Measurements from ENCODE around the gene ZNF888. TPM values are rescaled to one million over a fixed set of nuclear protein-coding genes. Genes with fewer than 3 reads are reported as not detected.

Gene ZNF888
- total and polyA plus RNA-seq, 9 of the 15 experiments (the other 6 are each of a cell fraction or from before 2014, with no cell fraction given) = 1.6 to 13.3 (median 9.9) TPM

DNA sequence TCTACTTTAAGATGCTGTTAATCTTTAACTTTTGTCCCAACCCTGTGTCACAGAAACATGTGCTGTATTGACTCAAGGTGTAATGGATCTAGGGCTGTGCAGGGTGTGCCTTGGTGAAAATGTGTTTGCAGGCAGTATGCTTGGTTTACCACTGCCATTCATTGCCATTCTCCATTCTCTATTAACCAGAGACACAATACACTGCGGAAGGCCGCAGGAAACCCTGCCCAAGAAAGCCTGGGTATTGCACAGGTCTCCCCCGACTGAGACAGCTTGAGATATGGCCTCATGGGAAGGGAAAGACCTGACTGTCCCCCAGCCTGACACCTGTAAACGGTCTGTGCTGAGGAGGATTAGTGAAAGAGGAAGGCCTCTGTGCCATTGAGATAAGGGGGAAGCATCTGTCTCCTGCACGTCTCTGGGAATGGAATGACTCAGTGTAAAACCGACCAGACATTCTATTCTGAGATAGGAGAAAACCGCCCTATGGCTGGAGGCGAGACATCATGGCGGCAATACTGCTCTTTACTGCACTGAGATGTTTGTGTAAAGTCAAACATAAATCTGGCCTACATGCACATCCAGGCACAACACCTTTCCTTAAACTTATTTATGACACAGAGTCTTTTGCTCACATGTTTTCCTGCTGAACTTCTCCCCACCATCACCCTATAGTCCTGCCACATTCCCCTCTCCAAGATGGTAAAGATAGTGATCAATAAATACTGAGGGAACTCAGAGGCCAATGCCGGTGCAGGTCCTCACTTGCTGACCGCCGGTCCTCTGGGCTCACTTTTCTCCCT, 13.1 kb upstream of the ZNF888 start (continued):
- TF ChIP-seq SIX5 (IDR thresholded peaks at IDR 0.05; ENCODE audit: borderline replicate concordance in 1 of 2, insufficient read depth in 1 of 2, low read depth in 1 of 2, low read length in 2 of 2) (no peak), ELF2 (CRISPR knock-in tag; IDR thresholded peaks at IDR 0.05) (0 out of 2 replicates have a peak, but pooled peaks have one; percentile 18), MCM3 (IDR thresholded peaks at IDR 0.05) (no peak), RBM22 (IDR thresholded peaks at IDR 0.05; ENCODE audit: low read depth, low read length, poor library complexity, severe bottlenecking) (no peak), KHSRP (IDR thresholded peaks at IDR 0.05) (peak; percentile 70), NFYB (IDR thresholded peaks at IDR 0.05; ENCODE audit: extremely low read depth, insufficient read length) (no peak), TGIF2 (CRISPR knock-in tag; IDR thresholded peaks at IDR 0.05) (no peak), ELF1 (tag; IDR thresholded peaks at IDR 0.05) (no peak), DACH1 (IDR thresholded peaks at IDR 0.05; ENCODE audit: partially characterized antibody) (peak; percentile 70), TCFL5 (CRISPR knock-in tag; conservative IDR thresholded peaks at IDR 0.05) (peak; percentile 62; the same call in 1 of the 2 replicates), CREM (IDR thresholded peaks at IDR 0.05; ENCODE audit: low read depth) (peak; percentile 80)

DNA sequence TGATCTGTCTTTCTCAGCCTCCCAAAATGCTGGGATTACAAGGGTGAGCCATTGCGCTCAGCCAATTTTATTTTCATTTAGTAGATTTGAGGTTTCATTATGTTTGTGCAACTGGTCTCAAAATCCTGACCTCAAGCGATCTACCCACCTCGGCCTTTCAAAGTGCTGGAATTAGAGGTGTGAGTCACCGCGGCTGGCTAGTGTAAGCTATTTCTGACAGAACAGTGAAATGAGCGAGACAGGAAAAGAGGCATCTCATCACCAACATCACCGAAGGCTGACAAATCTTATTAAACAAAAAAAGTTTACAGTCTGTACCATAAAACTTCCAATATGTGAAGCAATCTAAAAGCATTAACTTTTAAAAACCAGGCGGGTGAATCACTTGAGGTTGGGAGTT, 12.2 kb upstream of the ZNF888 start:
- Histone ChIP-seq H3K27me3 (ENCODE audit: control insufficient read depth in 2 of 2, insufficient read depth in 2 of 2, low read length in 2 of 2) (no peaks in the 10 kb centered on the region), H2AFZ (ENCODE audit: low read depth, low read length) (no peak overlapping the region), H3K9ac (ENCODE audit: insufficient read depth in 1 of 2, low read depth in 2 of 2, low read length in 2 of 2) (peak overlapping the region in 1 of 2 experiments; percentile 54; a peak in 3 of 4 replicates), H3K9me1 (ENCODE audit: control insufficient read depth, insufficient read depth, low read length) (no peaks in the 10 kb centered on the region), H3K36me3 (ENCODE audit: control insufficient read depth, insufficient read depth, low read length) (peaks cover 45% of the 10 kb centered on the region; the same call in 2 of the 3 replicates), H3K27ac (ENCODE audit: extremely low read depth, low read depth, low read length) (peak overlapping the region; percentile 79), H3K4me3 (no peak overlapping the region), H3K9me3 (replicated peaks; ENCODE audit: control insufficient read depth, insufficient read depth, low read depth, low read length) (peaks cover 2% of the 10 kb centered on the region; the same call in 1 of the 2 replicates), H4K20me1 (replicated peaks; ENCODE audit: control insufficient read depth, insufficient read depth, low read length) (no peaks in the 10 kb centered on the region), H3K79me2 (ENCODE audit: control insufficient read depth, insufficient read depth, low read length) (peaks cover 85% of the 10 kb centered on the region), H3K4me1 (replicated peaks in 1 of 2; ENCODE audit: control insufficient read depth in 2 of 2, insufficient read depth in 2 of 2, low read length in 2 of 2) (peaks cover 35 to 41% of the 10 kb centered on the region in 2 experiments), H3K4me2 (ENCODE audit: insufficient read depth, low read length) (peak overlapping the region; percentile 37; the same call in 1 of the 2 replicates)
- BruUV-seq (replicated peaks) = no TSS peak
- WGBS (ENCODE audit: insufficient coverage, low coverage, missing lambda C conversion rate) = 15% methylated on average over 8 of the region's 8 CpGs
- in situ Hi-C loops (cut with MboI) (no loop called here), intact Hi-C loops (cut with micrococcal nuclease) (loop anchor here (5.0 kb wide), 1 partner anchor 38 kb away; the partner anchor contains the start of gene ZNF320)
- peak in 1 of 4 experiments; percentile 76 for DNase-seq (ENCODE audit: extremely low read depth in 1 of 4, low spot score in 3 of 4)
- ATAC-seq = peak; percentile 62
- POLR2A ChIA-PET = interaction anchor here (0.6 to 1.3 kb wide), 3 partner anchors 10 to 312 kb away, joined by 3 read pairs; no protein-coding TSS in a partner anchor
- CTCF ChIA-PET (ENCODE audit: low intra/inter-chr PET ratio) = interaction anchor here (0.6 kb wide), 1 partner anchor 38 kb away, joined by 4 read pairs; the partner anchor contains the start of gene ZNF320
- peak; percentile 84 for FAIRE-seq
- TF ChIP-seq ARID1B (IDR thresholded peaks at IDR 0.05) (peak; percentile 56), CEBPB (tag; IDR thresholded peaks at IDR 0.05) (peak; percentile 10; the same call in 1 of the 2 replicates), MEF2A (IDR thresholded peaks at IDR 0.05; ENCODE audit: control insufficient read depth, low read depth, low read length) (peak; percentile 73; the same call in 1 of the 2 replicates), MEIS2 (IDR thresholded peaks at IDR 0.05; ENCODE audit: partially characterized antibody) (peak; percentile 39), FIP1L1 (IDR thresholded peaks at IDR 0.05; ENCODE audit: low read depth, low read length, poor library complexity, severe bottlenecking) (no peak), ADNP (tag; IDR thresholded peaks at IDR 0.05) (peak; percentile 70; the same call in 1 of the 2 replicates), DNMT1 (IDR thresholded peaks at IDR 0.05) (no peak), HDGF (IDR thresholded peaks at IDR 0.05) (no peak), JUN (IDR thresholded peaks at IDR 0.05; ENCODE audit: borderline replicate concordance, low read depth, low read length) (peak; percentile 80), JUN (CRISPR knock-in tag; IDR thresholded peaks at IDR 0.05; ENCODE audit: borderline replicate concordance) (no peak; the same call in 1 of the 2 replicates), SETDB1 (IDR thresholded peaks at IDR 0.05; ENCODE audit: low read length) (no peak), JUND (IDR thresholded peaks at IDR 0.05; ENCODE audit: borderline replicate concordance, low read depth, low read length) (peak; percentile 87), JUND (tag; IDR thresholded peaks at IDR 0.05; ENCODE audit: borderline replicate concordance, low read depth, low read length) (peak; percentile 68; the same call in 1 of the 3 replicates)
